Activated CD8-positive, alpha-beta memory T cell treated with anti-CD3 and anti-CD28 coated beads, Interleukin-2, amount 50 U/mL, for 4 hours (primary cell): ENCODE results near the gene ENTPD1.
"Not testable (repeated sequence)": the region's sequence is repeated elsewhere in the genome, so short reads cannot be mapped to it uniquely, and the experiment has no call there.

ENCODE experiments used
- DNase-seq: peaks from one replicate; pipeline ENCODE4 v3.0.0-alpha.2; 2020

The ENTPD1 gene

GRCh38 chr10:95759233-95759826 is 3.4 kb downstream of the ENTPD1 start:
- DNase-seq = no peak

DNA sequence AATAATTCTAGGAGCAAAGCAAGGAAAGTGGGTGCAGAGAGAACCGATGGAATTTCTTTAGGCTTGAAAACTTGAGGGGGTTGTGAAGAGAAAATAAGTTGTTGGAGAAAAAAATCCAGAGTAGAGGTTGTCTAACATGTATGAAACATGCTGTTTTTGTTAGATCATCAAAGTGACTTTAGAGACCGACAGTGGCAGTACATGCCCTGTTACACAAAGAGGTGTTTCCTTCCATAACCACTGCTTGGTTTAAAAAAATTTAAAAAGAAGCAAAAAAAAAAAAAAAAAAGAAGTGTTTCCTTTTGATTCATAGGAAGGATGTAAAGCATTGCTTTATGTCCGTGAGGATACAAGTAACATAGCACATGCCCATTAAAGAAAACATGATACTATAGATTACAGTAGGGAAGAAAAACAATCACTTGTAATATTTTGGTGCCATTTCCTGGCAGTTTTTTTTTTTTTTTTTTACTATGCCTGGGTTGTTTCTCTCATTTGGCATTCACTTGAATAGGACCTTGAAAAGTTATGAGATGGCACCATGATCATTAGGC is 6.1 kb downstream of the ENTPD1 start:
- DNase-seq = no peak

GRCh38 chr10:95767884-95768556 is 12.1 kb downstream of the ENTPD1 start:
- no peak for DNase-seq

- no peak for DNase-seq
Observed at GRCh38 chr10:95770084-95770720, 14.2 kb downstream of the ENTPD1 start.

GRCh38 chr10:95773454-95773853 is 17.5 kb downstream of the ENTPD1 start:
- not testable (repeated sequence) for DNase-seq

- not testable (repeated sequence) for DNase-seq
Observed at GRCh38 chr10:95777638-95778037, 21.7 kb downstream of the ENTPD1 start.

- no peak for DNase-seq
Observed at GRCh38 chr10:95782318-95782717, 26.4 kb downstream of the ENTPD1 start.

GRCh38 chr10:95783741-95784140 is 27.8 kb downstream of the ENTPD1 start:
- no peak for DNase-seq

- DNase-seq = no peak
Observed at GRCh38 chr10:95784279-95784913, 28.4 kb downstream of the ENTPD1 start.

DNA sequence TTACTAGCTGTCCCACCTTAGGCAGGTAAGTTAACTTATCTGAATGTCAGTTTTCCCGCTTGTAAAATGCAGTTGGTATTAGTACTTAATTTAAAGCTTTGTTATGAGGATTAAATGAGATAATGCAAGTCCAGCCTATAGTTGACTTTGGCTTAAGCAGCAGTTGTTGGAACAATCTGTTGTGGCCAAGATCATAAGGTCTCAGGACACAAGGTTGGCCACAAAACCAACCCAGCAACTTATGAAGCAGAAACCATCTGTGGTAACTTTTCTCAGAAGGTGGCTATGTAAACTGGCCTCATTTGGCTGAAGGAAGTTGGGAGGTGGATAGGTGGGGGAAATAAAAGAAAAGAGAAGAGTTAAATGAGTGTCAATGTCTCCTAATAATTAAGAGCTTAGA is 29.4 kb downstream of the ENTPD1 start:
- no peak for DNase-seq

GRCh38 chr10:95785942-95786669 is 30.1 kb downstream of the ENTPD1 start:
- no peak for DNase-seq

- no peak for DNase-seq
Observed at GRCh38 chr10:95787447-95787846, 31.5 kb downstream of the ENTPD1 start.

GRCh38 chr10:95788830-95789229 is 32.9 kb downstream of the ENTPD1 start:
- no peak for DNase-seq

DNA sequence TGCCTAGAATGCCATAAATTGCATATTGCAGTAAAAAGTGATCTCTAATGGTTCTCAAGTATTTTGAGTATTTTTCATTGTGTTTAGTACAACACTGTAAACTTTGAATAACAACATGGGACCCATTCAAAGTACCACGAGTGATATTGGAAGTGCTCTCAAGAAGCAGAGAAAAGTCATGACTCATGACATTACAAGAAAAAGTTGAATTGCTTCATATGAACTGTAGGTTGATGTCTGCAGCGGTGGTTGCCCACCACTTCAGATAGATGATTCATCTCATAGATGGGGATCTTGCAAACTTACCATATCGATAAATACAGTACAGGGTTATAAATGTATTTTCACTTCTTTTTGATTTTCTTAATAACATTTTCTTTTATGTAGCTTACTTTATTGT is 33.9 kb downstream of the ENTPD1 start:
- no peak for DNase-seq

- DNase-seq = no peak
Observed at GRCh38 chr10:95790982-95791381, 35.0 kb downstream of the ENTPD1 start.

DNA sequence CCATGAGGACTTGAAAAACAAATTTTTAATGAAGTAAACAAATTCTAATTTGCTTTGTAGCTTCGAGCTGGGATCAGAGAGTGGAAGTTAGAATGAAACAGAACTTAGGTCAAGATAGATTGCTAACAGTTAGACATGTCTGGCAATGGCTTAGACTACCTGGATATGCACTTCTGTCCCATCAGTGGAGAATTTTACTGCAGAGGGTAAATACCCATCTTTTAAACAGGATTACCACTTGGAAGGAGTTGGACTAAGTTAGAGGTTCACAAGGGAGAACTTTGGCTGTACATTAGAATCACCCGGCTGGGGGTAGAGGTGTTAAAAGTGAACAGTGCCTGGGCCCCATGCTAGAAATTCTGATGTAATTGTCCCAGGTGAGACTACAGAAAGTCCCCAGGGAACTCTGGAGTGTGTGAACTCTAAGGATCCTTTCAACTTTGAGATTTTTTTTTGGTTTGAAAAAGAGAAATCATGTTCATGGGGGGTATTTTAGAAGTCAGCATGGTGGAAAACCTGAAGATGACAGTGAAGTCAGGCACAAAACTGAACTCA is 35.5 kb downstream of the ENTPD1 start:
- no peak for DNase-seq

DNA sequence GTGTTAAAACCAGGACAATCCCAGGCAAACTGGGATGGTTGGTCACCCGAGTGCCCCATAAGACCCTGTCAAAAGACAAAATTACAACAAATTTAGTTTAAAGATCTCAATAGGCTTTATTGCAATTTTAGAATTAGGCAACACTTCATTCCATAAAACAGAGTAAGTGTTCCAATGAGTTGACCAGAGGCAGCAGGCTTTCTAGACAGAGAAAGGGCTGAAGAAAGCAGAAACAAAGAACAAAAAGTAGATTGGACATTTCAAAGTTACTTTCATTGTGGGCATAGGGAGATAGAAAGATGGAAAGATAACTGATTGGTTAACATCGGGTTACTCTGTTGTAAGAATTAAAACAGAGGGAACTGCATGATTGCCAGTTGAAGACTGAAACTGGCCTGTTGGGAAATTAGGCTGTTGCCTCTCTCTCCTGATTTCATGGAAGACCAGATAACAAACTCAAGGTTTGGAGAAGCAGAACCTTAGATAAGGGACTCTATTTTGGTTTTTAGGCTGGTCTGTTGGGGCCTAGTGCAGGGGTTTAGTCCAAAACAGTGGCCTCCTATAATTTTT is 36.3 kb downstream of the ENTPD1 start:
- DNase-seq = no peak

- DNase-seq = no peak
Observed at GRCh38 chr10:95792874-95793285, 36.9 kb downstream of the ENTPD1 start.

DNA sequence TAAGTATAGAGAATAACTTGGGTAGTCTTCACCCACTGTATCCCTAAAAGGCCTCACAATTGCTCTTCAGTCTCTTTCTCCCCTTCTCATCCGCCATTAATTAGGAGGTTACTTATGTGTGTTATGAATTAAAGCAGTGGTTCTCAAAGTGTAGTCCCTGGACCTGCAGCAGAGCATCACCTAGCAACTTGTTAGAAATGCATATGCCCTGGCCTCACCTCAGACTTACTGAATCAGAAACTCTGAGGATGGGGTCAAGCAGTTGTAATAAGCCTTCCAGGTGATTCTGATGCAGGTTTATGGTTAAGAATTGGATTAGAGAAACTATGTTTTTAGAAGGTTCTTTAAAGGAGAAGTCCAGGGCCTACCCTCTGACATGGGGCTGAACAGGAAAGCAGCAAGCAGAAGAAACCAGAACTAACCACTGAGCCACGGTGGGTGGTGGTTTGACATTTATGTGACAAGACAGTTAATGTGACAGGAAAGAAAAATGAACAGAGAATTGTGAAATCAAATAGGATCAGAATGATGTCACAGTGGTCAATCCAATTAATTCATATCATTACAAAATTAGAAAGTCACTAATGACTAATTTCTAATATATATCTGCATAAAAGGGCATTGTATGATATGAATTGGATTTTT is 37.6 kb downstream of the ENTPD1 start:
- no peak for DNase-seq

GRCh38 chr10:95794195-95794594 is 38.2 kb downstream of the ENTPD1 start:
- no peak for DNase-seq

DNA sequence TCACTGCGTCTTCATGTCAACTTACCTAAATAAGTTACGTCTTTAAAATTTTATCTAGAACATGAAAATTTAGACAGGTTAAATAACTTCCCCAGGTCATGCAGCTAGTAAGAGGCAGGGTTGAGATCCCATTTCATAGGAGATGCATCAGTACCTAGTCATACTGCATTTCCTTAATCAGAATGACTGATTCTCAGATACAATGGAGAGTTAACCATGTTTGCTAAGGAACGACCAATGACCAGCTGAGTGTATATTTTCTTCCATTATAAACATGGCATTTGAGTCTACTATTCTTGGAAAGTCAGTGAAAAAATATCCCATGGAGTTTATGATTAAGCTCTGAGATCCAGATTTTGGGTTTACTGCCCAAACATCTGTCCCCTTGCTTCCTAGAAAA is 39.6 kb downstream of the ENTPD1 start:
- no peak for DNase-seq

DNA sequence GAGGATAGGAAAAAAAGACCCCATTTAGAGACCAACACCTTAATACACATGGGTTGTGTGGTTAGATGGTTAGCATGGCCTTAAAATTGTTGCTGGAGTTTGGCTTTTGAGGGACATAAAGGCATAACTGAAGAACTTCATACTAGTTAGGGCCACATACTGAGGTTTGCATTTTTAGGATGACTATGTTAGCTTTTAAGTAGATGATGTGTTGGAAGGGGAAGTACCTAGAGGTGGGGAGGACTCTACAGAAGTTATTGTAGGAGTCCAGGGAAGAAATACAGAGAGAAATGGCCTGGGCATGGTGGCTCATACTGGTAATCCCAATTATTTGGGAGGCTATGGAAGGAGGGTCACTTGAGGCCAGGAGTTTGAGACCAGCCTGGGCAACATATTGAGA is 40.5 kb downstream of the ENTPD1 start:
- DNase-seq = no peak
